GM23338 (cell line): Measurements from ENCODE around the gene SNRNP48. TPM values are rescaled to one million over a fixed set of nuclear protein-coding genes. Genes with fewer than 3 reads are reported as not detected.

Experiments used
- ATAC-seq: fragments of 200-7000 bp; cut with Tn5 transposase; 3 replicates; pipeline ENCODE4 v1.9.1; 2020
- DNase-seq: peaks from one replicate; pipeline ENCODE4 v3.0.0-alpha.2; 2015; ENCODE audit warnings: low spot score
- H2AFZ ChIP-seq: fragments of 200-600 bp; sonication (generic); 2 replicates; pipeline ENCODE4 v1.8.0; 2016; ENCODE audit warnings: antibody characterized with exemption, mild to moderate bottlenecking, moderate library complexity
- H3F3A ChIP-seq: fragments of 200-600 bp; sonication (generic); replicated peaks from 2 replicates; pipeline ENCODE4 v1.8.0; 2017; ENCODE audit warnings: antibody characterized with exemption, mixed run types, low read depth
- H3K27ac ChIP-seq: fragments of 200-600 bp; sonication (generic); 2 replicates; pipeline ENCODE4 v1.6.1; 2016; ENCODE audit warnings: low read depth
- H3K27me3 ChIP-seq: fragments of 200-600 bp; sonication (generic); 2 replicates; pipeline ENCODE4 v1.8.0; 2016; ENCODE audit warnings: mild to moderate bottlenecking, mixed run types, moderate library complexity; ENCODE audit not compliant: insufficient read depth
- H3K36me3 ChIP-seq: fragments of 200-600 bp; sonication (generic); 2 replicates; pipeline ENCODE4 v1.8.0; 2016; ENCODE audit warnings: mild to moderate bottlenecking; ENCODE audit not compliant: insufficient read depth
- H3K4me1 ChIP-seq: fragments of 200-600 bp; sonication (generic); 2 replicates; pipeline ENCODE4 v1.8.0; 2016; ENCODE audit warnings: mild to moderate bottlenecking, moderate library complexity; ENCODE audit not compliant: insufficient read depth
- H3K4me2 ChIP-seq: fragments of 200-600 bp; sonication (generic); 2 replicates; pipeline ENCODE4 v1.7.1; 2017; ENCODE audit warnings: mixed run types
- H3K4me3 ChIP-seq: fragments of 200-600 bp; sonication (generic); 2 replicates; pipeline ENCODE4 v1.6.1; 2016; ENCODE audit warnings: mixed run types
- H3K79me2 ChIP-seq: fragments of 200-600 bp; sonication (generic); replicated peaks from 2 replicates; pipeline ENCODE4 v1.8.0; 2017; ENCODE audit warnings: mild to moderate bottlenecking; ENCODE audit not compliant: insufficient read depth
- H3K9me2 ChIP-seq: fragments of 200-600 bp; sonication (generic); 2 replicates; pipeline ENCODE4 v1.8.0; 2017; ENCODE audit not compliant: insufficient read depth
- H4K20me1 ChIP-seq: fragments of 200-600 bp; sonication (generic); replicated peaks from 2 replicates; pipeline ENCODE4 v1.8.0; 2017; ENCODE audit warnings: mild to moderate bottlenecking; ENCODE audit not compliant: insufficient read depth
- H3K27ac Mint-ChIP-seq: 2 replicates; pipeline ENCODE4 v1.8.0; 2020; ENCODE audit warnings: inconsistent platforms, mild to moderate bottlenecking, moderate library complexity, mixed read lengths
- H3K27me3 Mint-ChIP-seq: 3 replicates; pipeline ENCODE4 v1.8.0; 2022; ENCODE audit warnings: low read depth, mild to moderate bottlenecking, moderate library complexity, mixed read lengths, inconsistent platforms; ENCODE audit not compliant: insufficient read depth, poor library complexity
- H3K36me3 Mint-ChIP-seq: 3 replicates; pipeline ENCODE4 v1.8.0; 2021; ENCODE audit warnings: low read depth, mild to moderate bottlenecking, inconsistent platforms, moderate library complexity, mixed read lengths
- H3K4me1 Mint-ChIP-seq: 3 replicates; pipeline ENCODE4 v1.8.0; 2020; ENCODE audit warnings: mild to moderate bottlenecking, inconsistent platforms, mixed read lengths
- H3K4me3 Mint-ChIP-seq: 3 replicates; pipeline ENCODE4 v1.8.0; 2021; ENCODE audit warnings: moderate library complexity, mild to moderate bottlenecking, inconsistent platforms, mixed read lengths
- H3K9me3 Mint-ChIP-seq: 3 replicates; pipeline ENCODE4 v1.8.0; 2020; ENCODE audit warnings: moderate library complexity, mild to moderate bottlenecking, inconsistent platforms, mixed read lengths
- CREB1 ChIP-seq: fragments of 250-450 bp; sonication (Bioruptor Pico); IDR thresholded peaks from 2 replicates; pipeline ENCODE4 v1.5.0; 2020; ENCODE audit warnings: low read depth, mild to moderate bottlenecking, moderate library complexity
- ETS1 ChIP-seq: IDR thresholded peaks from 2 replicates; pipeline ENCODE4 v1.6.1; 2016; ENCODE audit warnings: antibody characterized with exemption
- EZH2 ChIP-seq: fragments of 200-600 bp; sonication (generic); IDR thresholded peaks from one replicate; pipeline ENCODE4 v1.8.0; 2017; ENCODE audit warnings: antibody characterized with exemption, mild to moderate bottlenecking, low read depth; ENCODE audit not compliant: unreplicated experiment
- EZH2phosphoT487 ChIP-seq: fragments of 200-600 bp; sonication (generic); IDR thresholded peaks from one replicate; pipeline ENCODE4 v1.8.1; 2018; ENCODE audit warnings: antibody characterized with exemption; ENCODE audit not compliant: unreplicated experiment
- JUNB ChIP-seq: IDR thresholded peaks from one replicate; pipeline ENCODE4 v1.6.1; 2016; ENCODE audit warnings: antibody characterized with exemption; ENCODE audit not compliant: unreplicated experiment
- NANOG ChIP-seq: IDR thresholded peaks from 2 replicates; pipeline ENCODE4 v1.6.1; 2016; ENCODE audit warnings: antibody characterized with exemption, borderline replicate concordance
- POLR2AphosphoS5 ChIP-seq: IDR thresholded peaks from 2 replicates; pipeline ENCODE4 v1.6.1; 2016; ENCODE audit warnings: antibody characterized with exemption, low read depth
- REST ChIP-seq: IDR thresholded peaks from one replicate; pipeline ENCODE4 v1.6.1; 2018; ENCODE audit warnings: antibody characterized with exemption; ENCODE audit not compliant: unreplicated experiment
- STAT1 ChIP-seq: IDR thresholded peaks from one replicate; pipeline ENCODE4 v1.6.1; 2016; ENCODE audit warnings: antibody characterized with exemption; ENCODE audit not compliant: unreplicated experiment
- ZNF114 ChIP-seq: fragments of 250-450 bp; sonication (Bioruptor Pico); IDR thresholded peaks from 2 replicates; pipeline ENCODE4 v1.5.0; 2020; ENCODE audit warnings: mild to moderate bottlenecking, moderate library complexity
- ZNF462 ChIP-seq: fragments of 250-450 bp; sonication (Bioruptor Pico); IDR thresholded peaks from 2 replicates; pipeline ENCODE4 v1.5.0; 2020; ENCODE audit warnings: mild to moderate bottlenecking, moderate library complexity
- polyA plus RNA-seq: library from polyadenylated mRNA; unstranded; fragments of >200 nt; fragmentation: Nextera tagmentation; extraction: Ambion mirVana; gene quantifications from 2 replicates; pipeline ENCODE4 v1.2.1, GENCODE V29; 2016
- total RNA-seq: library from RNA; depleted of rRNA; stranded (reverse); fragments of >200 nt; shearing (Covaris generic); gene quantifications from 2 replicates; pipeline ENCODE4 v1.2.3, GENCODE V29; 2014
- TF ChIP-seq, protein P1 (sequence below), 2 experiments: fragments of 200-600 bp in 1 of 2; sonication (generic) in 1 of 2; conservative IDR thresholded peaks; 2 replicates each; pipeline versions ENCODE4 v1.5.1 to v1.6.1; 2016 to 2017; ENCODE audit warnings: antibody characterized with exemption in 2 of 2, low read depth in 2 of 2, mild to moderate bottlenecking in 2 of 2, moderate library complexity in 1 of 2

Gene SNRNP48
- total and polyA plus RNA-seq, 2 experiments from 2014 or later: 17.2 to 23.9 TPM

DNA sequence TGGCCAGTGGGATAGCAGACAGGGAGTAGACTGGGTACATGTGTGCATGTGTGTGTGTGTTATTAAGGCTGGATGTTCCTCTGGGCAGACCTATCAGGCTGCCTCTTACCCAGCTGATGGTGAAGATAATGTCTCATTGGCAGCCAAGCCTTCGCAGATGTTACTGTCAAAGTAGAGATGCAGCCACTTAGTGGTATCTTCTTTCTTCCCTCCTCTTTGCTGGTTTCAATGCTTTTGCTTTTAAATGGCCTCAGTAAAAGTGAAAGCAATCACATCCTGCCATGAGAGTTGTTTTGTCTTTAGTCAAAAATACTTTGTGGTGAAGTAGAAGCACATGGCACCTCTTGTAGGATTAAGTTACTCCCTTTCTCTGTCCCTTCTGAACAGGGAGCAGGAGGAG lies 57.5 kb downstream of the SNRNP48 start:
- Histone ChIP-seq H3K9me2 (0 out of 2 replicates have a peak, but pooled peaks cover 3% of the 10 kb centered on the region), H3K4me2 (no peak overlapping the region), H2AFZ (no peak overlapping the region), H3K36me3 (no peaks in the 10 kb centered on the region), H3K27me3 (no peaks in the 10 kb centered on the region), H3K27ac (no peak overlapping the region), H3K4me3 (no peak overlapping the region), H3K79me2 (no peaks in the 10 kb centered on the region), H4K20me1 (no peaks in the 10 kb centered on the region), H3K4me1 (no peaks in the 10 kb centered on the region), H3F3A (no peaks in the 10 kb centered on the region)
- Mint-ChIP-seq H3K4me1 (no peaks in the 10 kb centered on the region), H3K36me3 (no peaks in the 10 kb centered on the region), H3K4me3 (no peak overlapping the region), H3K9me3 (no peaks in the 10 kb centered on the region), H3K27me3 (no peaks in the 10 kb centered on the region), H3K27ac (no peak overlapping the region)
- TF ChIP-seq REST (no peak), ZNF462 (CRISPR knock-in tag) (no peak), EZH2 (no peak), EZH2phosphoT487 (no peak), POLR2AphosphoS5 (no peak), NANOG (no peak), CREB1 (no peak), ZNF114 (no peak), ETS1 (no peak), JUNB (no peak), STAT1 (no peak)
- TF ChIP-seq, protein P1, sequence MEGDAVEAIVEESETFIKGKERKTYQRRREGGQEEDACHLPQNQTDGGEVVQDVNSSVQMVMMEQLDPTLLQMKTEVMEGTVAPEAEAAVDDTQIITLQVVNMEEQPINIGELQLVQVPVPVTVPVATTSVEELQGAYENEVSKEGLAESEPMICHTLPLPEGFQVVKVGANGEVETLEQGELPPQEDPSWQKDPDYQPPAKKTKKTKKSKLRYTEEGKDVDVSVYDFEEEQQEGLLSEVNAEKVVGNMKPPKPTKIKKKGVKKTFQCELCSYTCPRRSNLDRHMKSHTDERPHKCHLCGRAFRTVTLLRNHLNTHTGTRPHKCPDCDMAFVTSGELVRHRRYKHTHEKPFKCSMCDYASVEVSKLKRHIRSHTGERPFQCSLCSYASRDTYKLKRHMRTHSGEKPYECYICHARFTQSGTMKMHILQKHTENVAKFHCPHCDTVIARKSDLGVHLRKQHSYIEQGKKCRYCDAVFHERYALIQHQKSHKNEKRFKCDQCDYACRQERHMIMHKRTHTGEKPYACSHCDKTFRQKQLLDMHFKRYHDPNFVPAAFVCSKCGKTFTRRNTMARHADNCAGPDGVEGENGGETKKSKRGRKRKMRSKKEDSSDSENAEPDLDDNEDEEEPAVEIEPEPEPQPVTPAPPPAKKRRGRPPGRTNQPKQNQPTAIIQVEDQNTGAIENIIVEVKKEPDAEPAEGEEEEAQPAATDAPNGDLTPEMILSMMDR (conservative IDR thresholded peaks at IDR 0.05; ENCODE audit: low read depth in 2 of 2): no peak
- DNase-seq (no peak), ATAC-seq (no peak)
